Peyer's patch (tissue), 4 donors: ENCODE data around the gene LSR.

Experiments used
- CTCF ChIP-seq, 6 experiments: fragments of 450-650 bp in 4 of 6; fragments of 200-600 bp in 2 of 6; sonication (generic) in 1 of 6; IDR thresholded peaks; one replicate each; pipeline ENCODE4 v1.5.1; 2017 to 2019; ENCODE audit warnings: antibody characterized with exemption in 6 of 6, mild to moderate bottlenecking in 3 of 6, moderate library complexity in 1 of 6
- POLR2A ChIP-seq, 2 donors: fragments of 450-650 bp; IDR thresholded peaks; one replicate each; pipeline ENCODE4 v1.5.1; 2017; ENCODE audit warnings: antibody characterized with exemption in 2 of 2, mild to moderate bottlenecking in 2 of 2, moderate library complexity in 2 of 2

- TF ChIP-seq CTCF (IDR thresholded peaks at IDR 0.05) (no peak), POLR2A (IDR thresholded peaks at IDR 0.05) (no peak)
Observed at GRCh38 chr19:35214766-35215422, 33.9 kb upstream of the LSR start.
